ENCODE results near the gene CASKIN2.

CASKIN2 gene

DNA sequence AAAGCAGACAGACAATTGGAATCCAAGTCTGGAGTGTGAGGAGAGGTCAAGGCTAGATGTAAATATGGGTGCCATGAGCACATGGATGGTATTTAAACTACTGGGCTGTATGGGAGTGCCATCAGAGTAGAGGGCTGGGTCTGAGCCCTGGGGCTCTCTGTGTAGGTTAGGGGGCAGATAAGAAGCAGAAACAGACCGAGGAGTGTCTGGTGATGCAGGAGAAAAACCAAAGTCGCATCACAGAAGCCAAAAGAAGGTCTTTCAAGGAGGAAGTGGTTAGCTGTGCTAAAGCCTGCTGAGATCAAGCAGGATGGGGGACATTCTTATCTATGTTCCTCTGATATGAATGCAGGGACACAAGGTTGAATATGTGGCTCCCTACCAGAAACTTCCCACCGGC, 2.9 kb upstream of the CASKIN2 start:
- DNase-seq = peak; percentile 87

DNA sequence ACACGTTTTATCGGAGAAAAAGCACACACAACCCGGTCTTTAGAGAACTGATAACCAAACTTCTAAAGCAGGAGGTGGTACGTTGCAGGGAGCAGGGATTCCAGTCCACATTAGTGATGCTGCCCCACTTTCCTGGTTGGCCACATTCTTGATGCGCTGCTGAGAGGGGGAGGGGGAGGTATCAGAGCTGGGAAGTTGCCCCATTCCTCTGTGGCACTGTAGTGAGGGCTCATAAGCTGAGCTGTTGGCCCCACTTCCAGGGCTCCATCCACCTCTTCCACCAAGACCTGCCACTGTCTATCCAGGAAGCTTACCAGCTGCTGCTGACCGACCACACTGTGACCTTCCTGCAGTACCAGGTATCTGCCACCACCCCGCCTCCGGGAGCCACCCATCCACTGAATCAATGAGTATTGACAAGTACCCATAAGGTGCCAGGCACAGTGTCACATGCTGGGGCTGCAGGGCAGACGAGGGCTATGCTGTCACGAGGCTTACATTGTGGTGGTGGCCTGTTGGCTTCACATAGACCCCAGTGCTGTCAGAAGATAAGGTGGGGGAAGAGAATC, 2.0 kb upstream of the CASKIN2 start:
- DNase-seq = no peak

DNA sequence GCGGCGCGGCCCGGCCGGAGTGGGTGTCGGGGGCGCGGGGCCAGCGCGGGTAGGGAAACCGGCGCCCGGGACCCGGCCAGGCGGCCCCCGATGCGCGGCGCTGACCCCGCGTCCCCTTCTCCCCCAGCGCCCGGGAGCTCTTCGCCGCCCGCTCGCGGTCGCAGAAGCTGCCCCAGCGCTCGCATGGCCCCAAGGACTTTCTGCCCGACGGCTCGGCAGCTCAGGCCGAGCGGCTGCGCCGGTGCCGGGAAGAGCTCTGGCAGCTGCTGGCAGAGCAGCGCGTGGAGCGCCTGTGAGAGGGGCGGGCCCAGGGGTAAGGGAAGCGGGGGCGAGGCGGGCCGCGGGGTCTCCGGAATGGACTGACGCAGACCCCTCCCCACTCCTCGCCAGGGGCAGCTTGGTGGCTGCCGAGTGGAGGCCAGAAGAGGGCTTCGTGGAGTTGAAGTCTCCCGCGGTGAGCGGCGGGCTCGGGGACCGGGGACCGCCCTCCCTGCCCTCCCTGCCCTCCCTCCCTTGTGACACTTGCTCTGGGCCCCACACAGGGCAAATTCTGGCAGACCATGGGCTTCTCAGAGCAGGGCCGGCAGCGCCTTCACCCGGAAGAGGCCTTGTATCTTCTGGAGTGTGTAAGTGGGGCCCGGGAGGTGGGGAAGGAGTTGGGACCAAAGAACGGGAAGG, 1.4 kb upstream of the CASKIN2 start:
- no peak for DNase-seq

DNA sequence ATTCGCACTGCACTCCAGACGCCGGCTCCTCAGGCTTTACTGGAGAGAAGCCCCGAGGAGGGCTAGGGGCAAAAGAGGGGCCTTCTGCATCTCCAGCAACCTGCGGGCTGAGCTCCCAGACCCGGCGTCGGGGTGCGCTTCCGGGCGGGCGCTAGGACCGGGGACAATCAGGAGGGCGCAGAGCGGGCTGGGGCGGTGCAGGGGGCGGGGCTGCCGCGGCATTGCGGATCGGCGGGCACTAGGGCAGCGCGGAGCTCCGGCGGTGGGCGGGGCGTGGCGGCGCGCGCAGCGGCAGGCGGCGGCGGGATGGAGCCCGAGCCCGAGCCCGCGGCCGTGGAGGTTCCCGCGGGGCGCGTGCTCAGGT, 900 bp upstream of the CASKIN2 start, which contains the start of gene TSEN54:
TSS of gene TSEN54 (plus strand) at position 274 of the 364 bp plus-strand sequence. CDS start at position 307, 33 bp downstream.
- DNase-seq = peak; percentile 78

DNA sequence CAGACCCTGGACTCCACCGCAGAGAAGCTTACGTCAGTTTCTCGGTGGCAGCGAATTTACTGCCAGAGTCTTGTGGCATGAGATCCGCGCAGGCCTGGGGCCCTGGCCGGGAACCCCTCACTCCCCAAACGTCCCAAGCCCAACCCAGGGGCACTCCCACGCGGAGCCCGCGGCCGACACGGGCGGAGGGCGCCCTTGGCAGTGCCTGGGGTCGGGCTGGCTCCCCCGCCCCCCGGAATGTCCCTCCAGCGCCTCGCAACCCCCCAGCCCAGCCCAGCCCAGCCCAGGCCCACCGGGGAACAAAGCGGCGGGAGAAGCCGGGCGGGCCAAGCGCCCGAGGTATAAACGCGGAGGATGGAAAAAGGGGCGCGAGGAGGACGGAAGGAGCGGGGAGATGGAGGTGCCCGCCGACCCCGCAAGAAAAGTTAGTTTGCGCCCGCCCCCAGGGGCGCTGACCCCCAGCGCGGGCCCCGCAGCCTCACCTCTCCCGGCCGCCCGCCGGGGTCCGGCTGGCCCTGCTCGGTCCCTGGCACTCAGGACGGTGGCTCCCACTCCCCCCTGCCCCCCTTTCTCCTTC, 330 bp downstream of the CASKIN2 start:
- DNase-seq = no peak

DNA sequence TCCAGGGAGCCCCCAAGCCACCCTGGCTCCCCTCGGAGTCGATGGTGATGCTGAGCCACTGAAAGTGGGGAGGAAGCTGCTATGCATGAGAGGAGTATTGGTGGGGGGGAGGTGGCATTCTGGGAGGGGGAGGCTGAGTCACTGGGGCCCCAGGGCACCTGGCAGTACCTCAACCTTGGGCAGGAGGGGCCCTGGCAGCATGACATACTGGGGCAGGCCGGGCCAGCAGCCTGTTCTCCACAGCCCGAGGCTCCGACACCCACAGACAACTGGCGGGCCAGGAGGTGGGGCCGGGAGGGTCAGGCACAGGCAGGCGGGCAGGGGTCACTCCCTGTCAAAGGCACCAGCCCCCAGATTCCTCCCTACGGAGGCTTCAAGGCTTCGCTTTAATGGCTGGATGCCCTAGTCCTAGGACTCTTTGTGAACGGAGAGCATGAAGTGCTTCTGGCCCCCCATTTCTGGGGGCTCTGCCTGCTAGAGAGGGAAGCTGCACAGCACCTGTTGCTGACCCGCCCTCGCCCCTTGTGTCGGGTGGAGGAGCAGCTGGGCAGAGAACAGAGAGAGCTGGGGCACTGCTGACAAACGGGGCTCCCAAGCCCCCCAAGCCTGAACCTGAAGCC, 928 bp downstream of the CASKIN2 start:
- DNase-seq = no peak

DNA sequence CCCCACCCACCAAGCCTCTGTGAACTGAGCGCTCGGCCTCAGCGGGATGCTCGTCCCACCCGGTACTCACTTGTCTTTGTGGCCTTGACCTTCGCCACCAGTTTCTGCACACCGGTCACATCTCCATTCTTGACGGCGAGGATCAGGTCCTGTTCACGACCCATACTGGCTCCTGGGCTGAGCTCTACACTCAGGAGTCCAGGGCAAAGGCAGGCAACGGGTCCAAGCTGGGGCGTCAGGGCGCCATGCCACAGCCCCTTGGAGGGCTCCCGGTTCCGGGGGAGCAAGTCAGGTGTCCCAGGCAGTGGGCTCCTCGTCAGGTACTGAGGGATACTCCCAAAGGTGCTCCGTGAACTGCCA, 1.7 kb downstream of the CASKIN2 start:
- no peak for DNase-seq

DNA sequence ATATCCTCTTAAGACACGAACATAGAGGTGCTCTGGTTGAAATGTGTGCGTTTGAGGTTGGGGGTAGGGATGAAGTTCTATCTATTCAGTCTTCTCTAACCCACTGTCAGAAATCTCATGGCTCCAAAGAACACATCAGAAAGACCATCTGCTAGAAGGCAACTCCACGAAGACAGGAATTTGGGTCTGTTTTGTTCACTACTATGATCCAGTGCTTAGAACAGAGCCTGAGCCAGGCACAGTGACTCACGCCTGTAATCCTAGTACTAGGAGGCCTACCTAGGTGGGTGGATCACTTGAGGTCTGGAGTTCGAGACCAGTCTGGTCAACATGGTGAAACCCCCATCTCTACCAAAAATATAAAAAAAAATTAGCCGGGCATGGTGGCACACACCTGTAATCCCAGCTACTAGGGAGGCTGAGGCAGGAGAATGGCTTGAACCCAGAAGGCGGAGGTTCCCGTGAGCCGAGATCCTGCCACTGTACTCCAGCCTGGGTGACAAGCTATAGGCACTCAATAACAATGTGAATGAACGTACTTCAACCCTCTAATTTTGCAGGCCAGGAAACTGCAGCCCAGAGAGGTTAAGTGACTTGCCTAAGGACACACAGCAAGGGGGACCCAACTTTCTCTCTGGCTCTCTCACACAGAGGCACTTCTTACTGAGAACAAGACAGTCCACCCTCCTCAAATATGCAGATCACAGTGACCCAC, 2.3 kb downstream of the CASKIN2 start:
- DNase-seq = no peak

DNA sequence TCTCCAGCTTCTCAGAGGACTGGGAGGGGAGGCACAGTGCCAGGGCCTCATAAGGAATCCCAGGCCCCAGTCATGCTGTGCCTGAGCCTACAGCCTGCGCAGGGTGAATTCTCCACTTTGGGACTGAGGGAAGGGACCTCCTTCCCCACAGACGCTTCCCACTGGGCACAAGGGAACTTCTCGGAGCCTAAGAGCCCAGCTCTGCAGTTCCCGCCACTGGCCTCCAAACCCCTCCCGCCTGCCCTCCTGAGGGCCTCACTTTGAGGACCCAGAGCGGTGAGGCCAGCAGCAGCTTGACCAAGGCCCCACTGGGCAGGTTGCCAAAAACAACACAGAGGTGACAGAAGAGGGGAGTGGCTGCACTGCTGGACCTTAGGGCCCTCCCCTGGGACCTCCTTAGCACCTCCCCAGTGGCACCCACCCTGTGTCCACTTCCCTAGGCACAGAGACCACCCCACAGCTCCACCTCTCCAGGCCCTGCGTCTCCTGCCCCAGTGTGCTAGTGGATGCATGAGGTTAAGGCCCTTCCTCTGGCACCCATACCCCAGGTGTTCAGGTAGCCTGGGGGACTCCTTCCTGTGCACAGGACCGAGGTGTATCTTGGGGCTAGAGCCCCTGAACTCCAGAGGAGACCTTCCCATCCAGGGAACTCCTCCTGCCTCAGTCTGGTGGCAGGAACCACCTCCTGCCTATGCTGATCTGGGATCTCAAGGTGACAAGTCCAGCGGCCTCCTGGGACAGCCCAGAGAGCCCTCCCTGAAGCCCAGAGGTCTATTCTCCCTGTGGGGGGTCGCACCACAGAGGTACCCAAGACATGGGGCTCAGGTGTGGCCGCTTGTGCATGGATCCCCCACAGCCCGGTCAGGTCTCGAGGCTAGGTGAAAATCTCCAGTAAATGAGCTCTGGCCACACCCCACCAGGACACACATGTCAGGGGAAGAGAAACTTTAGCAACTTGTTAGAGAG, 3.4 kb downstream of the CASKIN2 start:
- DNase-seq = no peak

DNA sequence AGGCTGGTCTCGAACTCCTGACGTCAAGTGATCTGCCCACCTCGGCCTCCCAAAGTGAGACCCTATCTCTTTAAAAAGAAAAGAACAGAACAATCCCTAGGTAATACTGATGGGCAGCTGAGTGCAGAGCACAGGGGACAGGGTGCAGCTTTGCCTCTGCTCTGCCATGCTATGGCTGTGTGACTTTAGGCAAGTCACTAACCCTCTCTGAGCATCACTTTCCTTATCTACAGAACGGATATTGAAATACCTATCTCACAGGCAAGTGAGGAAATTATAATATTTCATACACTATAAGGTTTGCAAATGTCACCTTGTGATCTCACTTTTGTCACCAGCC, 4.1 kb downstream of the CASKIN2 start:
- no peak for DNase-seq

DNA sequence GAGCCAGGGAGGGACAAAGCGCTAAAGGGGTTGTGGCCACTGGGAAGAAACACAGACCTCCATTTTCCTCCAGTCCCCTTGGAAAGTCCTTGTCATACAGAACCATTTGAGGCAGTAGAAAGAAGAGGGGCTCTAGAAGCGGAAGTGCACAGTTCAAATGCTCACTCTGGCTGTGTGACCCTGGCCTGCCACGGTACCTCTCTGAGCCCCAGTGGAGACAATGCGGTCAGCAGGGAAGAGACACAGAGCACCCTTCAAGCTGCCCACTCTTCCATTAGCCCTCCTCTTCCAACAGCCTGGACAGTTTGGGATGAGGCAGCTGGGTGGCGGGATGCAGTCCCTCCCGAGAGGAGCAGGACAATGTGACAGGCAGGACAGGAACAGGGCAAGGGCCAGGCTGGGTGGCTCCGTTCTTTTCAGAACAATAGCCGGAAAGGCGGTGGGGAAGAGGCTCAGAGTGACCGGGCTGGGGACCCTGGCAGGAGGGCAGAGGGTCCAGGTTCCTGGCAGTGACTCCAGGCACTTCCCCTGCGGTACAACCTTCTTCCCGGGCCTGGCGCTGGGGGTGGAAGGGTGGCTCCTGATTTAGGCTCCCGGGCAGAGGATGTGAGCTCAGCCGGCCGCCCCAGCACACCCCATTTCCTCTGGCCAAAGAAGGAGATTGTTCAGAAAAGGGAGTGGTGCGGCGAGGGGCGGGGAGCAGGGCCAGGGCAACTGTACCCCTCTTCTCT, 5.6 kb downstream of the CASKIN2 start:
- no peak for DNase-seq

DNA sequence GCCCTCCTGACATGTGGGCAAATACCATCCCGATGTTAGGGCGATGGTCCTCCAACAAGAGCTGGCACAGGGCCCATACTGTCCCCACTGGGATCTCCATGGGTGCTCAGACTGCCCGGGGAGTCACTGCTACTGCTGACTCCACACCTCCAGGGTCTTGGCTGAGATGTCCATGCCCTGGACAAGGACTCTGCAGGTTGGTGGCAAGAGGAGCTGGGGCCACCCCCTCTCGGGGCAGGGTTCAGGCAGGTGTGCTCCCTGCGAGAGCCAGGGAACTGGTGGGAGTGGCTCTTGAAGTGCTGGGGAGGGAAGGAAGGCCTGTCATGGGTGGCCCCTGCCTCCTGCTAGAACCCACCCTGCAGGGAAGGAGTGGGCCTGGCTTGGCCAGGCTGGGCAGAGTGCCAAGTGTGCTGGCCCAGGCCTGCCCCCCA, 6.4 kb downstream of the CASKIN2 start:
- DNase-seq = no peak

DNA sequence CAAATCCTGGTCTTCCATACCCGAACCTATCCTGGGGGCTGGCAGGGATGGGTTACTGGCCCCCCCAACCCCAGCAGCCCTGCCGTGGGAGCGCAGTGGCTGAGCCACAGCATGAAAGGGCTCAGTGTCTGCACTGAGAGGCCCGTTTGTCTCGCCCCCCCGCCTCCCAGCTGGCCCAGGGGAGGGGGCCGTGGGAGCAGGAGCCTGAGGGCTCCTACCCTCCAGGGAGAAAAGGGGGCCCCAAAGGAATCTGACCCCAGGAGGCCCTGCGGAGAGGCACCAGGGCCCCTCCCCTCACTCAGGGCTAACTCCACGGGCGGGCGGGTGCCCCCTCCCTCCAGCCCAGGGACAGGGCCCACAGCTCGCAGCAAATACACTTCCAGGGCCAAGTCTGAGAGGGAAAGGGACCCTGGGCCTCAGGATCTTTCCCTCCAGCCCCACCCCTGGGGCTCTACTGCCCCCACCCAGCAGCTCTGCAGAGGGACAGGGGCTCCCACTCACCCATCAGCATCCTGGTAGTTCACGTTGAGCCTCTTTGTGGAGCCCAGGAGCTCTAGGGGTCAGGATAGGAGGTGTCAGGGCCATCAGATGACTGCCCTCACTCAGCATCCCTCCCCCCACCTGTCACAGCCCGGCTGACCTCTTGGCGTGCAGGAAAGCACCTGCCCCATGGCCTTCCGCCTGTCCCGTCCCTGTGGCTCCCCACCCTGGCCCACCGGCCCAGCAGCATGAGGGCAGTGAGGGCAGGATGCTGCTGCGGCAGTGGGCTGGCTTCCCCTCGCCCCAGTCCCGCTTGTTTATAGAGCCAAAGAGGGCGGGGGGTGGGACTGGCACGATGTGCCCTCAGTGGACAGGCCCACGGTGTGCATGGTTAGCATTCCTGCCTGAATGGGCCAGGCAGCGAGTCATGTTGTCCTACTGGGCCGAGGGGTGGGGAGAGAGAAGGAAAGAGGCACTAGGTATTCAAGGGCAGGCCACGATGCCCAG, 7.3 kb downstream of the CASKIN2 start:
- DNase-seq = no peak

DNA sequence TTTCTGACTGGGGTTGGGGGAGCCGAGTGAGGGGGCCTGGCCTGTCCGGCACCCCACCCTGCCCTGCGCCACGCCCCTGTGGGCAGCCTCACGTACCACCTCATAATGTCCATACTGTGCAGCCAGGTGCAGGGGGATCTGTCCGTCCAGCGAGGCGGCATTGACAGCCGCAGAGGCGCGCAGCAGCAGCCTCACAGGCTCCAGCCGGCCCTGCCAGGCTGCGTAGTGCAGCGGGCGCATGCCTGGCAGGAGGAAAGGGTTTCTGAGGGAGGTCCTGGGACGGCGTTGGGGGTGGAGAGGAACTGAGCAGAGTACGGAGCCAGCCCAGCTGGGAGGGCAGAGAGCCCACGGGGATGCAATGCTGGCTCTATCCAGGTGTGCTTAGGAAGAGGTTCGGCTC, 8.4 kb downstream of the CASKIN2 start:
- no peak for DNase-seq

DNA sequence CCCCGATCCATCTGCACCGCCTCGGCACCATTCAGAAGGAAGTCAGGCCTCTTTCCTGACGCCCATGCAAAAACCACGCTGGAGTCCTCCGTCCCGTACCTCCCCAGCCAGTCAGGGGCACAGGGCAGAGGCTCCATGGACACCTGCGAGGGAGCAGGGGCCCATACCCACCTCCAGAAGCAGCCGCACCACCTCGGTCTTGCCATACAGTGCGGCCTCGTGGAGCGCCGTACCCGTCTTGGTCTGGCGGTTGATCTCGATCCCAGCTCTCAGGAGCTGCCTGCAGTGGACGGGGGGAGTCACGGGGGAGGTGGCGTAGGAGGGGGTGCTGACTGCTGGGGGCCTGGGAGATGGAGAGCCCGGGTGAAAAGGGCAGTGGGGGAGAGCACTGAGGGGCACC, 9.2 kb downstream of the CASKIN2 start:
- DNase-seq = no peak

DNA sequence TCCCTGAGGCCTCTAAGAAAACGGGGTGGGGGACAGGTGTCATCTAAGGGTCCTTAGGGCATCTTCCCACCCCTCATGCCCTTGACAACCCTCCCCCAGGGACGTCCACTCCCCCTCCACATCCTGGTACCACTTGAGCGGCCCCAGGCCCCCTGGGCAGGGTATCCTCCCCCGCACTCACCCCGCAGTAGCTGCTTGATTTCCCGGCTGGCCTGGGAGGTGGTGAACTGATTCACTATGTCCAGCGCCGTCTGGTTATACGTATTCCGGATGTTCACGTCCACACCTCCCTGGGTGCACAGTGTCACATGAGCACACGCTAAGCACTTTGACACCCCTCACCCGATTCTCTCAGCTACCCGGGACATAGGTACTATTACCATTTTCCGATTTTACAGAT, 9.7 kb downstream of the CASKIN2 start:
- DNase-seq = no peak

DNA sequence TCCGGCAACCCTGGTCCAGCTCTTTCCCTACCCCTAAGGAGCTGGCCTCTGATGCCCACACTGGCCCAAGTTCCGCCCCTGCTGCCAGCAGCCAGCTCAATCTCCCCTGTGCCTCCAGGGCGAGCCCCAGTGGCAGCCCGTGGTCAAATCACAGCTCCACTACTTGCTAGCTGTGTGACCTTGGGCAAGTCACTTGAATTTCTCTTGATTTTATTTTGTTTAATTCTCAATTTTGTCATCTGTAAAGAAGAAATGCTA, 10.3 kb downstream of the CASKIN2 start:
- DNase-seq = no peak

DNA sequence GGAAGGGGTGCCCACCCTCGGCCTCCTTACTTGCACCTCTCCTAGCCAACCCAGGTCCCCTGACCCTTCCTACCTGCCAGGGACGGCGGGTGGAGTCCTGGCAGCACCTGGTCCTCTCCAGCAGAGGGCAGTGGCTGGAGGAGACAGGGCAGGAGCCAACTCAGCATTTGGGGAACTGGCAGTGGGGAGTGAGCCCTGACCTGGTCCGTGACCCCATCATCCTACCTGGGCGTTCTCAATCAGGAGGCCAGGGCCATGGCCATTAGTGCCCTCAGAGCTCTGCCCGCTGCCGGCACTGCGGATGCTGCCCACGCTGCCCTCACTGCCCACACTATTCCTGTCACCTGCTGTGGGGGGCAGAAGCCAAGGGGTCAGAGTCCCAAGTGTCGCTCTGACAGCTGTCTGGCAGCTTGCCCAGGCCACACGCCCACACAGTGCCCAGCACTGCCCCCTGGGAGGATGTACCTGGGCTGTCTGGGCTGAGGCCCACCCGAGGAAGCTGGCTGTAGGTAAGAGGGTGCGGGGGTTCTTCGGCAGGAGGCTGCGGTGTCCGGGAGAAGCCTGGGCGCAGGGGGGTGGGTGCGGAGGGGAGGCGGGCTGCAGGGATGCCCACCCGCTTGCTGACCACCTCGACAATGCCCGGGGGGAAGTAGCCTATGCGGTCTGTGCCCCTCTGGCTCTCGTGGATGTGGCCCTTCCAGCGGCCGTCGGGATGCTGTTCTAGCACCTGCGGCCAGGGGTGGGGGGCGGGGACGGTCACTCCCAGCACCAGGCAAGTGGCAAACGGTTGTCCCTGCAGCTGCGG, 10.8 kb downstream of the CASKIN2 start:
- DNase-seq = peak; percentile 19

DNA sequence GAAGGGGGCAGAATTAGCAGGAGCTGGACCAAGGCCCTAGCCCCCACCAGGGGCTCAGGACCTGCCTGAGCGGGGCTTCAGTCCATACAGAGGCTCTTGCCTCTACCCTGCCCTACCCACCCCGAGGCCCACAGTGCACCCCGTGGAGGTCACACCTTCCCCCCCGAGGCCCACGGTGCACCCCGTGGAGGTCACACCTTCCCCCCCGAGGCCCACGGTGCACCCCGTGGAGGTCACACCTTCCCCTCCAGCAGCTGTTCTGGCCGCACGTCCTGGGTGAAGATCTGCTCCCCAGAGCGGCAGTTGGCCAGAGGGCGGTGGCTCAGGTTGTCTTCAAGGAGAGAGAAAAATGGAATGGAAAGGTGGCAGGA, 11.4 kb downstream of the CASKIN2 start:
- no peak for DNase-seq

DNA sequence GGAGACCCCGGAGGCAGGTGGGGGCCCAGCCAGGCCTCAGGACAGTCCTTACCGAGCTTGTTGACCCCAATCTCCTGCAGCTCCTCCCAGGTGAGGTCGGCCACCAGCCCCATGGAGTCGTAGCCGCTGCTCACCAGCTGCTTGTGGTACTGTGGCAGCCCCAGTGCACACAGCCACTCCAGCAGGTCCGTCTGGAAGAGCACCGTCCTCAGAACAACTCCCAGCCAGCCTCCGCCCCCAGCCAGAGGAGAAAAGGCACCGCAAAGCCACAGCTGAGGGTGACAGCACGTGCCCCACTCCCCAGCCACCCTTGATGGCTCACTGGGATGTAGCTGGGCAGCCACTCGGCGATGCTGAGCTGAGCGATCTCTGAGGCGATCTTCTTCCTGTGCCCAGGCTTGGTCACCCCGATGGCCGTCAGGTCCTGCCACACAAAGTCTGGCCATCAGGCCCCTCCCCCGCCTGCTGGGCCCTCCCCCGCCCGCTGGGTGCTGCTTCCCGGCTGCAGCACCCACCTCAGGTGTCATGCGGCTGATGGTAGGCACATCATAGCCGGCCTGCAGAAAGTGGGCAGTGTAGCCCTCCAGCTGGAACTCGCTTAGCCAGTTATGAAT, 11.9 kb downstream of the CASKIN2 start:
- DNase-seq = no peak
